ENCODE results near the gene KIFBP.

Gene KIFBP

DNA sequence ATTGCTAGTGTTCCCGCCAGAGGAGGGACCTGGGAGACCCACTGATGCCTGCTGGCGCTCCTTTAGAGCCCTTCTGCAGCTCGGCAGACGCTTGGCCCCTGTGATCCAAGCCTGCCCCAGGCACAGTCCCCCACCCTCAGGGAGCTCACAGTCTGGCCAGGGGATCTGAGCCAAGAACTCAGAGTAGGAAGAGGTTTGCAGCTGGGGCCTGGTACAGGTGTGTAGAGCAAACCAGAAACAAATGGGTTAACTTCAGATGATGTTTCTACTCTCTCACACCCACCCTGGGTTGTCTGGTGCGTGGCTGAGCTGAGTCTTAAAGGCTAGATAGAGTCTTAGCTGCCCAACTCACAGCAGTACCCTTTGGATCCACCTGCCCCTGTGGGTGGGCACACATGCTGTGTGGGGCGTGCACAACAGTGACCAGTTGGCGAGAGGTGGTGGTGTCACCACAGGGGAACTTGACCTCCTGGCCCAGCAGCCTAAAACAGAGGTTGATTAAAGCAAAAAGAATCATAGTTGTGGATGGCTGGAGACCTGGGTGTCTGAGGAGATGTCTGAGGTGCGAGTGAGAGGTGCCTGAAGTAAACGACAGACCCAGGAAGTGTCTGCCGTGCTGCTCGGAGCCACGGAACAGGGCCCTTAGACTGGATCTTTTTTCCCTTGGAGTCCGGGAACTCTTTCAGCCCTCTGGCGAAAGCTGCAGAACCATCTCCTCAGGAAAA is 68.1 kb downstream of the KIFBP start:
- Histone ChIP-seq H4K20me1 (ENCODE audit: low read depth, low read length) (no peaks in the 10 kb centered on the region), H2AFZ (ENCODE audit: low read depth, low read length, severe bottlenecking) (no peak overlapping the region), H3K9ac (ENCODE audit: low read length) (no peak overlapping the region), H3K27ac (ENCODE audit: low read depth, low read length) (no peak overlapping the region), H3K4me2 (ENCODE audit: low read depth, low read length, poor library complexity, severe bottlenecking) (no peak overlapping the region), H3K4me3 (ENCODE audit: insufficient read depth, low read length, poor library complexity, severe bottlenecking) (no peak overlapping the region), H3F3A (ENCODE audit: insufficient read depth) (no peaks in the 10 kb centered on the region), H3K36me3 (ENCODE audit: low read length) (no peaks in the 10 kb centered on the region), H3K27me3 (ENCODE audit: low read length) (no peaks in the 10 kb centered on the region), H3K9me3 (ENCODE audit: insufficient read depth, low read length) (no peaks in the 10 kb centered on the region), H3K79me2 (ENCODE audit: insufficient read depth, low read length) (no peaks in the 10 kb centered on the region), H3K9me2 (replicated peaks; ENCODE audit: insufficient read depth, low read length) (no peaks in the 10 kb centered on the region)
- TF ChIP-seq, protein P1, sequence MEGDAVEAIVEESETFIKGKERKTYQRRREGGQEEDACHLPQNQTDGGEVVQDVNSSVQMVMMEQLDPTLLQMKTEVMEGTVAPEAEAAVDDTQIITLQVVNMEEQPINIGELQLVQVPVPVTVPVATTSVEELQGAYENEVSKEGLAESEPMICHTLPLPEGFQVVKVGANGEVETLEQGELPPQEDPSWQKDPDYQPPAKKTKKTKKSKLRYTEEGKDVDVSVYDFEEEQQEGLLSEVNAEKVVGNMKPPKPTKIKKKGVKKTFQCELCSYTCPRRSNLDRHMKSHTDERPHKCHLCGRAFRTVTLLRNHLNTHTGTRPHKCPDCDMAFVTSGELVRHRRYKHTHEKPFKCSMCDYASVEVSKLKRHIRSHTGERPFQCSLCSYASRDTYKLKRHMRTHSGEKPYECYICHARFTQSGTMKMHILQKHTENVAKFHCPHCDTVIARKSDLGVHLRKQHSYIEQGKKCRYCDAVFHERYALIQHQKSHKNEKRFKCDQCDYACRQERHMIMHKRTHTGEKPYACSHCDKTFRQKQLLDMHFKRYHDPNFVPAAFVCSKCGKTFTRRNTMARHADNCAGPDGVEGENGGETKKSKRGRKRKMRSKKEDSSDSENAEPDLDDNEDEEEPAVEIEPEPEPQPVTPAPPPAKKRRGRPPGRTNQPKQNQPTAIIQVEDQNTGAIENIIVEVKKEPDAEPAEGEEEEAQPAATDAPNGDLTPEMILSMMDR (IDR thresholded peaks at IDR 0.05; ENCODE audit: insufficient read depth, low read length, poor library complexity, severe bottlenecking), result no peak
- TF ChIP-seq EZH2phosphoT487 (conservative IDR thresholded peaks at IDR 0.05; ENCODE audit: low read length), result no peak

DNA sequence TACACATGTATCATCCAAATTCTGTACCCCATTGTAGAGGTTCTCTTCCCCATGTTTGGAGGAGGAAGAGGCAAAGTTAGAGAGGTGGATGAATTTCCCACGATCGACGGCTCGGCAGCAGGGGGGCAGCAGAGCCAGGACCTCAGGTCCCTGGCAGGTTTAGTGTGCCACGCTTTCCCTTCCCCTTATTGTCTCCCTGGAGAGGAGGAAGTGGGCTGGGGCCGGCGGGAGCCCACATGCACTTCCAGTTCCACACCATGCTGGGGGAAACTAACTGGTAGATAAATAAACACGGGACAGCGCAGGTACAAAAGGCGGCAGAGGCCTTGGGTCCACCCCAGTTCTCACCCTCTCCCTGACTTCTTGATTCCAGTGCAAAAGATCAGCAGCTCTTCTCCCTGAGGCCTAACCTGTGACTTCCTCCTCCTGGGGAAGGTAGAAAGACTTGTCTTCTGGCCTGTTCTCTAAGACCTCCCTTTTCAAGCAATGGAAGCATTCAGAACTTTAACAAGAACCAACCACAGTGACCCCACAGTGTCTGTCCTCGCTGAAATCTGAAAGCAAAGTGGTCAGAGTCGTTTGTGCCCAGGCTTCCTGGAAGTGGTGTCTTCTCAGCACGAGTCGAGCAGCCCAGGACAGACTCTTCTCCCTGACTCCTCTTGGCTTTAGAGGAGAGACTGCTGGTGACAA is 68.8 kb downstream of the KIFBP start:
- no peak overlapping the region for H3K9ac ChIP-seq (ENCODE audit: low read length)
- no peaks in the 10 kb centered on the region for H3K9me2 ChIP-seq (replicated peaks; ENCODE audit: insufficient read depth, low read length)
- no peaks in the 10 kb centered on the region for H3K27me3 ChIP-seq (ENCODE audit: low read length)
- no peak overlapping the region for H3K4me3 ChIP-seq (ENCODE audit: insufficient read depth, low read length, poor library complexity, severe bottlenecking)
- H2AFZ ChIP-seq (ENCODE audit: low read depth, low read length, severe bottlenecking), result no peak overlapping the region
- no peak overlapping the region for H3K4me2 ChIP-seq (ENCODE audit: low read depth, low read length, poor library complexity, severe bottlenecking)
- no peaks in the 10 kb centered on the region for H3K9me3 ChIP-seq (ENCODE audit: insufficient read depth, low read length)
- no peaks in the 10 kb centered on the region for H3K36me3 ChIP-seq (ENCODE audit: low read length)
- H3K79me2 ChIP-seq (ENCODE audit: insufficient read depth, low read length), result no peaks in the 10 kb centered on the region
- H3F3A ChIP-seq (ENCODE audit: insufficient read depth), result no peaks in the 10 kb centered on the region
- TF ChIP-seq EZH2phosphoT487 (conservative IDR thresholded peaks at IDR 0.05; ENCODE audit: low read length), result no peak
- TF ChIP-seq, protein P1 (IDR thresholded peaks at IDR 0.05; ENCODE audit: insufficient read depth, low read length, poor library complexity, severe bottlenecking), result no peak
- H3K27ac ChIP-seq (ENCODE audit: low read depth, low read length), result no peak overlapping the region
- H4K20me1 ChIP-seq (ENCODE audit: low read depth, low read length), result no peaks in the 10 kb centered on the region

DNA sequence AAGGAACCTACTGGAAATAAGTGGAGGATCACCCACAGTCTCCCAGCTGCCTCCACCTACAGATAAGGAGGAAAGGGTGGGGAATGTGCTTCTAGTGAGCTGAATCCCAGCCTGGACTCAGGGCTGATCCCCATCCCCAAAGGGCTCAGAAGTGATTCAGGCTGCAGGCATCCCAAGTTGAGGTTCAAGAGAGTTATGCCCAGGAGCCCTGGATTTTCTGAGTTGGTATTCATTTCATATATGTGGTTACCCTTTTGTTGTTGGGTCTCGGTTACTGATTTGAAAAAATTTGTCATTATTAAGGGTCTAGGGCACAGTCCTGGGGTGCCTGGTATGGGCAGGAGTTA is 69.3 kb downstream of the KIFBP start:
- Histone ChIP-seq H3K79me2 (ENCODE audit: insufficient read depth, low read length) (no peaks in the 10 kb centered on the region), H3K4me3 (ENCODE audit: insufficient read depth, low read length, poor library complexity, severe bottlenecking) (no peak overlapping the region), H2AFZ (ENCODE audit: low read depth, low read length, severe bottlenecking) (no peak overlapping the region), H3F3A (ENCODE audit: insufficient read depth) (no peaks in the 10 kb centered on the region), H3K27ac (ENCODE audit: low read depth, low read length) (no peak overlapping the region), H4K20me1 (ENCODE audit: low read depth, low read length) (no peaks in the 10 kb centered on the region), H3K27me3 (ENCODE audit: low read length) (no peaks in the 10 kb centered on the region), H3K9me3 (ENCODE audit: insufficient read depth, low read length) (no peaks in the 10 kb centered on the region), H3K9ac (ENCODE audit: low read length) (no peak overlapping the region), H3K9me2 (replicated peaks; ENCODE audit: insufficient read depth, low read length) (no peaks in the 10 kb centered on the region), H3K36me3 (ENCODE audit: low read length) (no peaks in the 10 kb centered on the region), H3K4me2 (ENCODE audit: low read depth, low read length, poor library complexity, severe bottlenecking) (no peak overlapping the region)
- TF ChIP-seq EZH2phosphoT487 (conservative IDR thresholded peaks at IDR 0.05; ENCODE audit: low read length), result no peak
- TF ChIP-seq, protein P1 (IDR thresholded peaks at IDR 0.05; ENCODE audit: insufficient read depth, low read length, poor library complexity, severe bottlenecking), result no peak
